OCI-M2 (cell line): ENCODE results near the gene ANKRD63.

Experiments used
- DNase-seq: peaks from one replicate; lab custom pipeline; 2025; ENCODE audit not compliant: unreplicated experiment; lab: John Stamatoyannopoulos, UW

Gene ANKRD63

DNA sequence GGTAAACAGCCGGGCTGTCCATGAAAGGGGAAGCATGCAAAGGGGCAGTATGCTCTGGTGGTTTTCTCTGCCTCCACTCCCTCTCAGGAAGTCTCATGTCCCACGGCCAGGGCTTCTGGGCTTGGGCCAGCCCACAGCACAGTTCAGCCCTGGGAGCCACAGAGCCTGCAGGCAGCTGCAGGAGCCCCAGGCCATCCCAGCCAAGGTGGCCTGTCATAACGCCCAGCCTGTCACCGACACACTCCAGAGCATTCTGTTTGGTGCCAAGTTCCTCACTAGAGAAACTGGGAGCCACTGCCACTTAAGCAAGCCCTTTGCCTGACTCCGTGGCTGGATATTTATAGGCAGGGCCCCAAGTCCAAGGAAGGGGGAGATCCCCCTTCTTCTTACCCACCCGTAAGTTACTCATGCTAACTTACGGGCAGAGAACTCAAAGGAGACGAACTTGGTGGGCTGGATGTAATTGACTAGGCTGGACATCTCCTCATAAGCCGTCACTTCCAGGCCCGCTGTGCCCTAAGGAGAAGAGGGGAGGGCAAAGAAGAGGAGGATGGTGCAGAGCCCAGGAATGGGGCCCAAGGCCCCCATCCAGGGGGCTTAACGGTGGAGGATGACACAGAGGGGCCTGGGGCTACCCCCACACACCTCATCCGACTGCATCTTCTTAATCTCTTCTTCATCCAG lies 13.2 kb upstream of the ANKRD63 start:
- DNase-seq: no peak

DNA sequence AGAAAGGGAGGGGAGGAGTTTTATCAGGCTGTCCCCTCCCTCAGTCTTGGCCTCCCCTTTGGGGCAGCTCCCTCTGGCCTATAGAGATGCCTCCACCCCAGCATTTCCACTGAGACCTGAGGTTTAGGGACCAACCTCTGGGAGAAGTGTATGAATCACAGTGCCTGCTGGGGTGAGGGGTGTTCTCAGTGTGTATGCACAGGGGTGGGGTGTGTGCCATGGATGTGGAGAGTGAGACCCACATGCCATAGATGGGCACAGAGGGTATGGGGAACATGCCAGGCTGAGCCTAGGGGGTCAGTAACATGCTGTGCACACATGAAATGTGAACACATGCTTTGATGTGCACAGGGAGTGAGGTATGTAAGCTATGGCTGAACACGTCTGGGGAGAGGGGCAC lies 12.4 kb upstream of the ANKRD63 start:
- DNase-seq: no peak

DNA sequence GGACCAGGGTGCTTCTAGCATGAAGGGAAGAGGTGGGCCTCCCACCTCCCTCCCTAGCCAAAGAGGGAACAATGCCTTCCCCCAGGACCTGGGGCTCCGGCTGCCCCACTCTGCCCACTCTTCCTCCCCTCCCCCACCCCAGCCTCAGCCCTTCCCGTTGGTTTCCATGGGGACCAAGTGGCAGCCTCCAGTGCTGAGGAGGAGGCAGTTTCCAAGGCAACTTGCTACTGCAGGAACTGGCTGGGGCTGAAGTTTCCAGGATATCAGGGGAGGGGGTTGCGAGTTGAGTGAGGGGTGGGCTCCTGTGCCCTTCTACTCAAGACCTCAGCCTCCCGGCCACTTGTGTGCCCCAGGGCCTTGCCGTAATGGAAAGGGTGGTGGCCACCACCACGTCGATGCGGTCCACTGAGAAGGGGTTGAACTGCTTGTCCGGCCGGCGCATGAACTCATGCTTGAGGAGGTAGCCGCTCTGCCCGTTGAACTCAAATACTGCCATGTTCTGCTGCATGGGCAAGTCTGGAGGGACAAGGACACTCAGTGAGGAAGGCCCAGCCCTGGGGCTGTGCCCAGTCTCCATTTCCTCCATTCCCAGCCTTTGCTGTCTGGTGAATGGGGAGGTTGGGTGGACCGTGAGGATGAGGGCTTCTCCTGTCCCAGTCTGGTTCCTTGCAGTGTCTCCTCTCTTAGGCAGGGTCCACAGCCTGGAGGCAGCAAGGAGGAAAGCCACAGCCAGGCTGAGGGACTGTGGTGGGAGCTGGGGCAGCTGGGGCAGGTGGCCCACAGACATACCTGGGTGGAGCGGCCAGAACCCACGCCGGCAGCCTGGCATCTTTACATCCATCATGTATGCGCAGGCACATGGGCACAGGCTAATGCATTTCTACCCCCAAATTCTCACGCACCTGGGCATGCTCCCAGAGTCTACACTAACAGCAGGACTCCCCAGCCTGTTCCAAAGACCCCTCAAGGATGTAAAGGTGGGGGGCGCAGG lies 11.3 kb upstream of the ANKRD63 start:
- no peak for DNase-seq

DNA sequence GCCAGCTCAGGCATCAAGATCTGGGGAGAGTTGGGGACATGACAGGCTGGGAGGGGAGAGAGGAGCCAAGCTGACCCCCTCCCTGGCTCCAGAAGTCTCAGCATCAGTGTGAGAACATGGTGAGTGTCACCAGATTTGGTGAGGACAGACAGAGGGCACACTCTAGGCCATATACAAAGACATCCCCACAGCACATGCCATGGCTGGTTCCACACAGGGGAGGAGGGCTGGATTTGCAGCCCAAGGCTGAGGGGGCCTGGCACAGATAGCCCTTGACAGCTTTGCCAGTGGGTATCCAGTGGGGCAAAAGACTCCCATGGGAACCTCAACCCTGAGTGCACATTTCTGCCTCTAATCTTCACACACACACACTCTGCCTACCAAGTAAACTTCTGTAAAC lies 10.1 kb upstream of the ANKRD63 start:
- DNase-seq: no peak

DNA sequence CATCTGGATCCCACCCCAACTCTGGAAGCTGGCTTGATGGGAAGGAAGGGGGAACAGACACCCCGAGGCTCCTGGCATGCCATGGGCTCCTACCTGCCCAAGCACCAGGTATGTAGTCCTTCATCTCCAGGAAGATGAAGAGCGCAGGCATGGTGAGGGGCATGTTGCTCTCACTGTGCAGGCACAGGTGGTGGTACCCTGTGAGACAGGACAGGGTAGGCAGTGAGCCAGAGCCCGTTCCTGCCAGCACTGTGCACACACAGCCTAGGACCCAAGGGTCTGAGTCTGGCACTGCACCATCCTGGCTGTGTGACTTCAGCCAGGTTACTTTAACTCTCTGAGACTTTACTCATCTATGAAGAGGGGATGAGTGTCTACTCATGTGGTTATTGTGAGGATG lies 9.4 kb upstream of the ANKRD63 start:
- no peak for DNase-seq

DNA sequence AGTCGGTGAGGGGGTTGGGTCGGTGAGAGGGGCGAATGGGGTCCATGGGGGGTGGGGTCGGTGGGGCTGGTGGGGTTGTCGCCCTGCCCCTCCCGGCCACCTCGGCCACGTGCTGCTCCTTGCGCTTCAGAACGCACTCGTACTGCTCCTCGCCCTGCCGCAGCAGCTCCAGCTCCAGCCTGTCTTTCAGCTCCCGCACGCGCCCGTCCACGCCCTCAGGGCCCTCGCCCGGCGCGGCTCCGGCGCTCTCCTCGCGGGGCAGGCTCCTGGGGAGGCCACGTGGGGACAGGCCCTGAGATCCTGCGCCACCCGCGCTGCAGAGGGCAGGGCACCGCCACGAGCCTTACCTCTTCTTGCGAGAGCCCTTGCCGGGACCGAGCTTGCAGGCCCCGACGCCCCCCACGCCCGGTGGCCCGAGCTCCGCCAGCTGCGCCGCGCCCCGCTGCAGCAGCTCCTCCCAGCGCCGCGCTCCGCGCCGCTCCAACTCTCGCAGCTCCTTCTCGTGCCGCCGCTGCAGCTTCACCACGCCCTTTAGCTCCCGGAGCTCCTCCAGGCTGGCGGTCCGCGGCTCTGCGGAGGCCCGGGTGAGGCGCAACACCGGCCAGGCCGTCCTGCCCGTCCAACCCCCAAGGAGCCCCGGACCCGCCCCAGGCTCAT lies 8.2 kb upstream of the ANKRD63 start:
- no peak for DNase-seq

DNA sequence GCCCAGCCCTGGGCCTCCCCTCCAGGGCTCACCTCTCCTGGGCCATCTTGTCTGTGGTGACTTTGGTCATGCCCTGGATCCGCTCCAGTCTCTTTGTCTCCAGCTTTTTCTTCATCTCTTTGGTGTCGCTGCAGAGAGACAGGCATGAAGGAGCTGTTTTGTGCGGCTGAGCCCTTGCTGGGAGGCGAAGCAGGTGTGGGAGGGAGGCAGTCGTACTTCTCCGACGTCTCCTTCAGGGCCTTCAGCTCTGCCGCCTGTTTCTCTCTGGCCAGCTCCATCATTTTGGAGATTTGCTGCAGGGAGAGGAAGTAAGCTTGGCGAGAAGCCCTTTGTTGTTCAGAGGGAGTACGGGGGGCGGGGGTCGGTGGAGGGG lies 7.7 kb upstream of the ANKRD63 start:
- DNase-seq: no peak

GRCh38 chr15:40289140-40289775 lies 6.4 kb upstream of the ANKRD63 start:
- no peak for DNase-seq

GRCh38 chr15:40287968-40288367 lies 5.1 kb upstream of the ANKRD63 start:
- DNase-seq: no peak

DNA sequence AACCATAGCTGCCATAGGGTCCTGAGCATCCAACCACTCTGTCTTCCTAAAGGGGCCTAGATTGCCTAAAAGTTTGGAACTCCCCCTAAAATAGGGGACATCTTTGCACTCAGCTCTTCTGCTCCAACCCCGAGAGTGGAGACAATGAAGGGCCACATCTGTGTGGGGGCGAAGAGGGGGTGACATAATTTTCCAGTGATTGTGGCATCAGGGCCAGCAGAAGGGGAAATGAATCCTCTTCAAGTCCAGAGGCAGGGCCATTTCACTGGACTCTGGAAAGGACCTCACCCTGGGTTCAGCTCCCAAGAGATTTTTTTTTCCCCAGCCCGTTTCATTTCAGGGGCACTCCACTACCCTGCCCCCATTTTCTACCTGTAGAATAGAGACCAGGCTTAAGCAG lies 4.6 kb upstream of the ANKRD63 start:
- DNase-seq: no peak

DNA sequence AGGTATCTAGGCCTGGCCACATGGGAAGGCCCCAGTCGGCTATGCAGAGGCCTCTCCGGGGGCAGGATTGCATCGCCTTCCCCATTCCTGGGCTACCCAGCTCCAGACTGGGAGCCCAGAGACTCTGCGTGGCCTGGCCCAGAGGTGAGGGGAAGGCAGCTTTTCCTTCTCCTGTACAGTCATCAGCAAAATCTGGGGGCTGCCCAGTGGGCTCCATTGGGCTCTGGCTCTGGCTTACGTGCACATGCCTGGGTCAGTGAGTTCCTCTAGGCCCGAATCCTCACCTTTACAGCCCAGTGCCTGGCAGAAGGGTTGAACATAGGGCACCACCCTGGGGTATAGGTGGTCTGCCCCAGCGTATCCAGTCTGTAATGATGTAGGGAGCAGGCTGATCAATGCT lies 3.9 kb upstream of the ANKRD63 start:
- no peak for DNase-seq

DNA sequence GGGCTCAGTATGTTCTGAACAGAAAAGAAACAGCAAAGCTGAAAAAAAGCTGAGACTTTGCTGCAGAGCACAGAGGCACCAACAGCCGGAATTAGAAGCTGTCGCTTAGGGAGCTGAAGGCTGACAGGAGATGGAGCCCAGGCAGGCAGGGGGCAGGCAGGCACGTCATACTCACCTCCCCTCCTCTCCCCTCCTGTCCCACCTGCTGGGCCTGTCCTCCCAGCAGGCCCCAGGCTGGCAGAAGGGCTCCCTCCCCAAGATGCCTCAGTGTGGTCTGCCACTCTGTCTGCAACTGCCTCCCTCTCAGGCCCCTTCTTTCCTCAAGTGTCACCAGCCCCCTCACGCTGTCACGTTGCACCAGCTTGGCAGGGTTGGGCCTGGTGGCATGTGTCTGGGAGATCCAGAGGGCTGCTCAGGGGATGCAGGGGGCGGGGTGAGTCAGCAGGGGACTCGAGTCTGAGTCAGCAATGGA lies 3.2 kb upstream of the ANKRD63 start:
- DNase-seq: no peak

- DNase-seq: no peak
Measured at GRCh38 chr15:40285554-40286011, 2.7 kb upstream of the ANKRD63 start.

DNA sequence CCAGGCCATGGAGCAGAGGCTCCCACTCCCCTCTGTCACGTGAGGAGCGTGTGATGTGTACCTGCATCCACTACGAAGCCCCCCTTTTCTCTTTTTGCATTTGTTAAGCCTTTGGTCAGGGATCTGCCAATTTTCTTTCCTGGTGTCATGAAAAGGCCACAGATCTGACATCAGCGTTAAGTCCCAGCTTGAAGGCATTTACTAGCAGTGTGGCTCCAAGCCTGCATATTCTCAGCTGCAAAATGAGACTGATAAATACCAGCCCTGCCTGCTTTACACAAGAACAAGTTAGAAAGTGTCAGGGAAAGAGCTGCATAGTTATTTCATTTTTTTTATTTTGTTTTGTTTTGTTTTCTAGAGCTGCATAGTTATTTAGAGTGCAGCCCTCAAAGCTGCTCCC lies 2.3 kb upstream of the ANKRD63 start:
- no peak for DNase-seq

DNA sequence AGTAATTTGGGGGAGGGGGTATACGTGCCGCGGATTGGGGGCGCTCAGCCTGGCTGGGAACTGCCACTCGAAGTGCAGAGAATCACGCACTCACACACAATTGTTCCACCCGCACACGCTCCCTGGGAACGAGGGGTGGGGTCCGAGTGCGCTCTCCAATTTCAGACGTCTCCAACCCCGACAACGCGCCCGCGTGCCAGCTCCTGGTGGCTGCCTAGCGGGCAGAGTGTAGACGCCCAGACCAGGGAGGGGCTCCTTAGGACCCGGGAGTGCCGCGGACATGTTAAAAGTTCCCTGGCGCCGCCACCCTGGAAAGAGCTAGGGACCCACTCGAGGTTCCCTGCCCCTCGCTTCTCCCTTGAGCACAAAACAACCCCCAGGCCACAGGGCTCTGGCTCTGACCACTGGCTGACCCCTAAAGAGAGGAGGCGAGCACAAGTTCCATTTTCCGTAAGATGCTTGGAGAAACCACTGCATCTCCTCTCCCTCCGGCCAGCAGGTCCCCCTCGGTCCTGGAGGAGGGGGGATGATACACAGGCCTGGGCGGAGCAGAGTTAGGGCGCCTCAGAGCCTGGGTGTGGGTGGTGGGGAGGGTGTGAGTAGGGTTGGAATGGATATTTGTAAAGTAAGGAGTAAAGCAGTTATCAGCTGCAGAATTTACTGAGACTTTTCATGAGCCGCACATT lies 894 bp upstream of the ANKRD63 start:
- no peak for DNase-seq

DNA sequence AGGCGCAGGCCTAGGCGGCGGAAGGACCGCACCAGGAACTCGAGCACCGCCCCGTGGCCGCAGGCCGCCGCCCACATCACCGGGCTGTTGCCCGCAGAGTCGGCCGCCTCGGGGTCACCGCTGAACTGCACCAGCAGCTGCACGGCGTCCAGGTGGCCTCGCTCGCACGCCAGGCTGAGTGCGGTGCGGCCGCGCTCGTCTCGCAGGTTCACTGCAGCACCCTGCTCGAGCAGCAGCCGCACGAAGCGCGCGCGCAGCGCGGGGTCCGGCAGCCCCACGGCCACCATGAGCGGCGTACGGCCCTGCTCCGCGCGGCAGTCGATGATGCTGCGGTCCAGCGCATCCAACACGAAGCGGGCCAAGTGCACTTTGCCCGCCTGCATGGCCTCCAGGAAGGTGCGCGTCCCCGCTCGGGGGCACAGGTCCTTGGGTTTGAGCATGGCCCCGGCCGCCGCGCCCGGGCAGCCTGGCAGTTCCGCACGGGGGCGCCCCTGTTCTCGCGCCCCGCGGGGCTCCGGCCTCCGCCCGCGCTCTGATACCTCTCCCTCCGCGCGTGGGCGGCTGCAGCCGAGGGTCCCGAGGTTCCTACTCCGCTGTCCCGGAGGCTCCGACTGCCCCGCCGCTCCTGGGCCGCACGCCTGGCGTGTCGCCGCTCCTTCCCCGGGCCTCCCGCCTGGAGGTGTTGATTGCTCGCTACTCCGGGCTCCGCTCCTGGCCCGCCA lies 556 bp downstream of the ANKRD63 start:
- DNase-seq: no peak

GRCh38 chr15:40281801-40282146 lies 1.1 kb downstream of the ANKRD63 start:
- DNase-seq: no peak

GRCh38 chr15:40281057-40281800 lies 1.6 kb downstream of the ANKRD63 start:
- no peak for DNase-seq
